BJ (cell line): ENCODE measurements around the gene RNF133. TPM values are rescaled to one million over a fixed set of nuclear protein-coding genes. Genes with fewer than 3 reads are reported as not detected.

Experiments
- CTCF ChIA-PET: fragments of 350-600 bp; formaldehyde crosslinking; extraction: SDS; loops from one replicate; lab custom pipeline; 2021; ENCODE audit warnings: antibody characterized with exemption, inconsistent platforms; lab: Yijun Ruan, JAX
- POLR2A ChIA-PET: fragments of 300-600 bp; sonication (Branson Sonifier 250); formaldehyde crosslinking; extraction: SDS; loops from one replicate; lab custom pipeline; 2021; ENCODE audit warnings: antibody characterized with exemption; lab: Charles Lee
- DNase-seq: peaks from one replicate; pipeline ENCODE4 v3.0.0-alpha.2; 2011; ENCODE audit warnings: low read depth
- H3K27me3 ChIP-seq: 2 replicates; pipeline ENCODE4 v1.6.0; 2011; ENCODE audit warnings: low read length; ENCODE audit not compliant: control insufficient read depth, insufficient read depth
- H3K36me3 ChIP-seq: 2 replicates; pipeline ENCODE4 v1.5.1; 2011; ENCODE audit warnings: low read length; ENCODE audit not compliant: control insufficient read depth, insufficient read depth
- H3K4me3 ChIP-seq: 2 replicates; pipeline ENCODE4 v1.5.1; 2011; ENCODE audit warnings: low read depth, mild to moderate bottlenecking, control low read depth, low read length
- polyA plus RNA-seq: library from polyadenylated mRNA; depleted of rRNA; stranded (reverse); fragments of >200 nt; gene quantifications from 2 replicates; pipeline ENCODE4 v1.2.3, GENCODE V29; 2011
- TF ChIP-seq, protein P1 (sequence below): IDR thresholded peaks from 2 replicates; pipeline ENCODE4 v1.5.1; 2011; ENCODE audit warnings: low read depth, mild to moderate bottlenecking, control low read depth, inconsistent platforms, low read length, moderate library complexity; ENCODE audit not compliant: insufficient read depth

Gene RNF133
- polyA plus RNA-seq, 1 experiment, result not detected

DNA sequence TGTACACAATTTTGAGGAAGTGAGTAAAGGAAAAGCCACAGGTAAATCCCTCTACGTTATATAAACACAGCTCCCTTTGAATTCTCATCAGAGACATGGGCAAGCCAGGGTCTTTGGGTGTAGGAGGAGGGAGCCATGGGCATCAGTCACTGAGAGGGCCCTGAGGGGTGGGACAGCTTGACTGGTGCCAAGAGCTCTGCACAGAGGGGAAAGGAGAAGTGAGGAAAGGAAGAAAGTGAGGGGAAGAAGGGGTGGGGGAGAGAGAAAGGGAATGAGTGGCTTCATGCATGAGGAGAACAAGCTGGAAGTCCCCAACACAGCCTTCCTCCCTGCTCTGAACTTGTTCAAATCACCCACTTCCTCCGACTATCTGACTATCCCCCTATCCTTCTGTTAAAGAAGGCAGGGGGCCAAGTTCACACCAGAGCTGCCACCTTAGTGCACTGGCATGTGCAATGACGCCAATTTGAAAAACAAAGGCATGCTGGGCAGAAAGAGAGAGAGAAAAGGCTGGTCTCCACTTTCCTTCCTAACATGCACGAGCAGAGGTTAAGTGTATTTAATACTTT lies 20.2 kb upstream of the RNF133 start:
- no peak for DNase-seq
- TF ChIP-seq, protein P1, sequence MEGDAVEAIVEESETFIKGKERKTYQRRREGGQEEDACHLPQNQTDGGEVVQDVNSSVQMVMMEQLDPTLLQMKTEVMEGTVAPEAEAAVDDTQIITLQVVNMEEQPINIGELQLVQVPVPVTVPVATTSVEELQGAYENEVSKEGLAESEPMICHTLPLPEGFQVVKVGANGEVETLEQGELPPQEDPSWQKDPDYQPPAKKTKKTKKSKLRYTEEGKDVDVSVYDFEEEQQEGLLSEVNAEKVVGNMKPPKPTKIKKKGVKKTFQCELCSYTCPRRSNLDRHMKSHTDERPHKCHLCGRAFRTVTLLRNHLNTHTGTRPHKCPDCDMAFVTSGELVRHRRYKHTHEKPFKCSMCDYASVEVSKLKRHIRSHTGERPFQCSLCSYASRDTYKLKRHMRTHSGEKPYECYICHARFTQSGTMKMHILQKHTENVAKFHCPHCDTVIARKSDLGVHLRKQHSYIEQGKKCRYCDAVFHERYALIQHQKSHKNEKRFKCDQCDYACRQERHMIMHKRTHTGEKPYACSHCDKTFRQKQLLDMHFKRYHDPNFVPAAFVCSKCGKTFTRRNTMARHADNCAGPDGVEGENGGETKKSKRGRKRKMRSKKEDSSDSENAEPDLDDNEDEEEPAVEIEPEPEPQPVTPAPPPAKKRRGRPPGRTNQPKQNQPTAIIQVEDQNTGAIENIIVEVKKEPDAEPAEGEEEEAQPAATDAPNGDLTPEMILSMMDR, result no peak
- H3K4me3 ChIP-seq, result no peak overlapping the region
- POLR2A ChIA-PET, result no interaction called here
- H3K36me3 ChIP-seq, result no peaks in the 10 kb centered on the region
- CTCF ChIA-PET, result no interaction called here
- no peaks in the 10 kb centered on the region for H3K27me3 ChIP-seq

DNA sequence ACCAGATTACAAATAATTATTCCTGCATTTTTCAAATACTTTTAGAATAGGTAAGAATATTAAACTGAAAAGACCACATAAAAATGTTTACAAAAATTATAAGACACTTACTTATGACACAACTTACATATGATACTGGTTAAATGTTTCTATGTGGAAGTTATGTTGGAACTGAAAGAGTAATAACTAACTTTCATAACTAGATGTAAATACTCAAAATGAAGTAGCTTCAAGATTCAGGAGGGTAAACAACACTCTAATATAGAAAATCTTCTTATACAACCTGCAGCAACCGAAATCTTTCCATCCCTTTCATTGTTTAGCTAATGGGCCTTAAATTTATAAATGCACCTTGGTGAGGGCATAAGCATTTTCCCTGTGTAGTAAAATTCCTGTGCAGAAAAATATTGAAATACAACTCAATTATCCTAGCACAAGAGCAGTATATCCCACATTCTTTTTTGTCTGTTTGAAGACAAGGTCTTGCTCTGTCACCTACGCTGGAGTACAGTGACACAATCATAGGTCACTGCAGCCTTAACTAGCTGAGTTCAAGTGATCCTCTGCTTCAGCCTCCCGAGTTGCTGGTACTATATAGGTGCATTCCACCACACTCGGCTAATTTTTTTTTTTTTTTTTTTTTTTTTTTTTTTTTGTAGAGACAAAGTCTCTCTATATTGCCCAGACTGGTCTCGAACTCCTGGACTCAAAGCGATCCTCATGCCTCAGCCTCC lies 18.6 kb upstream of the RNF133 start:
- CTCF ChIA-PET, result no interaction called here

DNA sequence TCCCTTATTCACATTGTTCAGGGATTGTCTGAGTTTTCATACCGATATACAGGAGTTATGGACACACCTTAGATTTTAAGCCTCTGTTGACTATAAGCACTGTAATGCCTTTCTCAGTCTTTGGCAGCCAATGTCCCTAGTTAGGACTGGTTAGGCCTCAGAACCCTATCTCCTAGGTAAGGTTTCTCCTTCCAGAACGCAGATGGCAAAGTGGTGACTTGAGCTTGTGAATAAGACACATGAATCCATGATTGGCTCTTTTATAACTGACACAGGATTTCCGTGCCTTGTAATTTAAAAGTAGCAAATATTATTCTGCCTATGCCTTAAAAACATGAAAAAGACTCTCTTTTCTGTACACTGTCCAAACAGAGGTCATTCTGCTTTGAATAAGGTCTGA lies 16.3 kb upstream of the RNF133 start:
- Histone ChIP-seq H3K36me3 (no peaks in the 10 kb centered on the region), H3K27me3 (no peaks in the 10 kb centered on the region), H3K4me3 (no peak overlapping the region)
- CTCF ChIA-PET, result no interaction called here
- POLR2A ChIA-PET, result no interaction called here
- TF ChIP-seq, protein P1, result no peak
- no peak for DNase-seq

More for the DNA sequence above, 18.6 kb upstream of the RNF133 start:
- POLR2A ChIA-PET, result no interaction called here
- no peaks in the 10 kb centered on the region for H3K27me3 ChIP-seq
- no peak for DNase-seq
- TF ChIP-seq, protein P1, result no peak
- H3K36me3 ChIP-seq, result no peaks in the 10 kb centered on the region
- no peak overlapping the region for H3K4me3 ChIP-seq

DNA sequence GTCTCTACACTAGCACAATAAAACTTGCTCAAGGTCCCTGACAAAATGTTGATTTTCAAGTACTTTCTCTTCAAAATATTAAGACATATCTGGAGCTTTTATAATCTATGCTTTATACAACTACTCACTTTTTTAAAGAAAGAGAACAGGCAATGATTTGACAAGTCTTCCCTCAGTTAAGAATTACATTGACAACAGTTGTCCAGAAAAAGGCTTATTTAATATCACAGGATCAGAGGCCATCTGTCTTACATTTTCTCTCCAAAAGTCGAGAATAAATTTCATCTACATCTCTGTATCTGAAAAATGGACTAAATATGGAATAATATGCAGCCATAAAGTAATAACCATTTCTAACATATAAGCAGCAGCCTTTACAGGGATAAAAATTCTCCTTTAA lies 12.0 kb upstream of the RNF133 start:
- TF ChIP-seq, protein P1, result no peak
- CTCF ChIA-PET, result no interaction called here
- Histone ChIP-seq H3K36me3 (no peaks in the 10 kb centered on the region), H3K4me3 (no peak overlapping the region), H3K27me3 (no peaks in the 10 kb centered on the region)
- POLR2A ChIA-PET, result no interaction called here
- no peak for DNase-seq

DNA sequence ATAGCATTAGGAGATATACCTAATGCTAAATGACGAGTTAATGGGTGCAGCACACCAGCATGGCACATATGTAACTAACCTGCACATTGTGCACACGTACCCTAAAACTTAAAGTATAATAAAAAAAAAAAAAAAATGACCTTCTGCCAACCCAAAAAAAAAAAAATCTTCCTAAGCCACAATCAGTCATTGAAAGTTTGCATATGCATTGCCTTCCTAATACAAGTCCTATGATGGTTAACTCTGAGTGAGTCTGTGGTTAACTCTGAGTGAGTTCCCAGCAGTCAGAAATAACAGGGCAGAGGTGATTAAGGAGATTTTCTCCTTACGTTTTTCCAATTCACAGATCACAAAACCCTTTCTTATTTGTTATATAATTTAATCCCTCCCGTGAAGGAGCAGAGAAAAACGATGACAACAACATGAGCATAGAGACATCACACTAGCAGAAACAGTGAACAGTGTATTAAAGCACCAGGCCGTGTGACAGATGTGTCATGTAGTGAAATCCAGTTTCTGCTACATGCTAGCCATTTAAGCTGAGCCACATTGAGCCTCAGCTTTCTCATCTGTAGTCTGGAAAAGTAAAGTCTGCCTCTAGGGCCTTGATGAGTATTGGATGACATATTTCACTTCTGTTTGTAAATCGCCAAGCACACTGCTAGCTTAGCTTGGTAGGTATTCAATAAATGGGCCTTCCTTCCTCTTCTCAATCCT lies 11.2 kb upstream of the RNF133 start:
- Histone ChIP-seq H3K27me3 (no peaks in the 10 kb centered on the region), H3K36me3 (no peaks in the 10 kb centered on the region), H3K4me3 (no peak overlapping the region)
- ChIA-PET CTCF (no interaction called here), POLR2A (no interaction called here)
- TF ChIP-seq, protein P1, result no peak
- DNase-seq, result no peak
